SJCRH30 (cell line): Measurements from ENCODE around the gene TMF1. TPM values are rescaled to one million over a fixed set of nuclear protein-coding genes. Genes with fewer than 3 reads are reported as not detected.

ENCODE experiments used
- DNase-seq, 2 experiments: peaks; one replicate each; pipeline ENCODE4 v3.0.0-alpha.2; 2015 to 2020
- H3K27ac ChIP-seq: fragments of 250-450 bp; sonication (Bioruptor Pico); 2 replicates; pipeline ENCODE4 v1.5.1; 2020; ENCODE audit warnings: mild to moderate bottlenecking, moderate library complexity
- H3K27me3 ChIP-seq: fragments of 250-450 bp; sonication (Bioruptor Pico); 2 replicates; pipeline ENCODE4 v1.5.1; 2020; ENCODE audit warnings: mild to moderate bottlenecking, moderate library complexity
- H3K36me3 ChIP-seq: fragments of 250-450 bp; sonication (Bioruptor Pico); 2 replicates; pipeline ENCODE4 v1.5.1; 2020; ENCODE audit warnings: mild to moderate bottlenecking, moderate library complexity
- H3K4me1 ChIP-seq: fragments of 250-450 bp; sonication (Bioruptor Pico); 2 replicates; pipeline ENCODE4 v1.5.1; 2020; ENCODE audit warnings: mild to moderate bottlenecking, moderate library complexity
- H3K4me3 ChIP-seq: fragments of 250-450 bp; sonication (Bioruptor Pico); 2 replicates; pipeline ENCODE4 v1.5.1; 2020; ENCODE audit warnings: mild to moderate bottlenecking, moderate library complexity
- H3K9me3 ChIP-seq: fragments of 250-450 bp; sonication (Bioruptor Pico); replicated peaks from 2 replicates; pipeline ENCODE4 v1.5.1; 2020; ENCODE audit warnings: mild to moderate bottlenecking, moderate library complexity
- total RNA-seq: library from RNA; depleted of rRNA; stranded (reverse); fragments of >200 nt; shearing (Covaris generic); gene quantifications from 2 replicates; pipeline ENCODE4 v1.2.3, GENCODE V29; 2014

The TMF1 gene
- total RNA-seq, 1 experiment from 2014 or later, result 12.7 TPM

- Histone ChIP-seq H3K36me3 (no peaks in the 10 kb centered on the region), H3K4me3 (peak overlapping the region; percentile 78), H3K9me3 (no peaks in the 10 kb centered on the region), H3K4me1 (peaks cover 9% of the 10 kb centered on the region), H3K27ac (peak overlapping the region; percentile 59; the same call in 1 of the 2 replicates), H3K27me3 (no peaks in the 10 kb centered on the region)
- peak; percentile 79 to 86 for DNase-seq
These were observed 33.9 kb upstream of the TMF1 start for GRCh38 chr3:69085833-69086722.

DNA sequence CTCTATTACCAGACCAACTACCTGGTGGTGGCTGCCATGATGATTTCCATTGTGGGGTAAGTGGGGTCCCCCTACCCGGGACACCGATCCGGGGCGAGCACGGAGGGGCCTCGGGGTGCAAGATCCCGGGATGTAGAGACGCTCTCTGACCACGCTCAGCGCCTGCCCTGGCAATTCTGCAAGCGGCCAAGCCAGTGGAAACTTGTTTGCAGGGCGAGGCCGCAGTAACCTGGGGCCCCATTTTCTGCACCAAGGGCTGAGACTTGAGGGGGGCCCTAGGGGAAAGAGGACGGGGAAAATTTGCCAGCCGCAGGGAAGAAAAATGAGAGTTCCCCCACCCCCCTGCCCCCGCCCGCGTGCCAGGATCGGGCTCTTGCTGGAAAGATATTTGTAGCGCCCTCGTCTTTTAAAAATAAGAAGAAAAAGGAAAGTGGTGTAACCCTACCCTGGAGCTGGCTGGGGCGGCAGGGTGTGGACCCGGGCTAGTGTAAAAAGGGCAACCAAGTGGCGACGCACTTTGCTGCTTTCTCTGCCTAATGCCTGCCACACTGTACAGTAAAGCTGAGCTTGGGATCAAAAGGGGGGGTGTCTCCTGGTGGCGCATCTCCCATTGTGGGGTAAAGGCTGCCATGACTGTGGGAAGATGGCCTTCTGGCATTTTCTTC lies 33.2 kb upstream of the TMF1 start:
- H3K36me3 ChIP-seq, result no peaks in the 10 kb centered on the region
- no peaks in the 10 kb centered on the region for H3K27me3 ChIP-seq
- peak overlapping the region; percentile 59 for H3K27ac ChIP-seq
- peak; percentile 20 to 22 for DNase-seq
- H3K4me1 ChIP-seq, result peaks cover 14% of the 10 kb centered on the region
- no peaks in the 10 kb centered on the region for H3K9me3 ChIP-seq
- peak overlapping the region; percentile 78 for H3K4me3 ChIP-seq

- no peaks in the 10 kb centered on the region for H3K27me3 ChIP-seq
- no peaks in the 10 kb centered on the region for H3K9me3 ChIP-seq
- H3K27ac ChIP-seq, result peak within 1 kb of the TSS; percentile 59
- H3K36me3 ChIP-seq, result no peaks in the 10 kb centered on the region
- DNase-seq, result peak; percentile 88 to 90
- peaks cover 14% of the 10 kb centered on the region for H3K4me1 ChIP-seq
- H3K4me3 ChIP-seq, result peak within 1 kb of the TSS; percentile 78
These were observed 32.4 kb upstream of the TMF1 start, which contains the start of gene ARL6IP5 for GRCh38 chr3:69084326-69085167. Gene ARL6IP5 (plus strand): TSS chr3:69084937. CDS start chr3:69085048, 111 bp downstream.

- Histone ChIP-seq H3K27me3 (no peaks in the 10 kb centered on the region), H3K4me1 (peaks cover 14% of the 10 kb centered on the region), H3K4me3 (no peak overlapping the region), H3K36me3 (no peaks in the 10 kb centered on the region), H3K9me3 (no peaks in the 10 kb centered on the region), H3K27ac (no peak overlapping the region)
- DNase-seq, result peak; percentile 36 to 57
These were observed 30.7 kb upstream of the TMF1 start for GRCh38 chr3:69082805-69083204.

DNA sequence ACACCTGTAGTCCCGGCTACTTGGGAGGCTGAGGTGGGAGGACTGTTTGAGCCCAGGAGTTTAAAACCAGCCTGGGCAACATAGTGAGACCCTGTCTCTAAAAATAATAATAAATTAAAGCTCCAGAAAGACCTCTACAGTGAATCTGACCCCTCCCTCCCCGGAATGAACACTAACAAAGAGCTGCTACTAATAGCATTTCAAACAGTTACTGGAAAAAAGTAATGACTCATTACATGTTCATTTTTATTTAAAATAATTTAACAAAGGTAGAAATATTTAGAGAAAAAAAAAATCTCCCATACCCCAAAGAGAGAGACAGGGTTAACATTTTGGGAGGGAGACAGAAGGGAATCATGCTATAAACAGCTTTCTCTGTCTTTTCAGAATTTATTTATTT lies 30.2 kb upstream of the TMF1 start:
- H3K9me3 ChIP-seq, result no peaks in the 10 kb centered on the region
- DNase-seq, result no peak
- no peaks in the 10 kb centered on the region for H3K36me3 ChIP-seq
- H3K27ac ChIP-seq, result no peak overlapping the region
- H3K4me3 ChIP-seq, result no peak overlapping the region
- H3K27me3 ChIP-seq, result no peaks in the 10 kb centered on the region
- peaks cover 14% of the 10 kb centered on the region for H3K4me1 ChIP-seq

DNA sequence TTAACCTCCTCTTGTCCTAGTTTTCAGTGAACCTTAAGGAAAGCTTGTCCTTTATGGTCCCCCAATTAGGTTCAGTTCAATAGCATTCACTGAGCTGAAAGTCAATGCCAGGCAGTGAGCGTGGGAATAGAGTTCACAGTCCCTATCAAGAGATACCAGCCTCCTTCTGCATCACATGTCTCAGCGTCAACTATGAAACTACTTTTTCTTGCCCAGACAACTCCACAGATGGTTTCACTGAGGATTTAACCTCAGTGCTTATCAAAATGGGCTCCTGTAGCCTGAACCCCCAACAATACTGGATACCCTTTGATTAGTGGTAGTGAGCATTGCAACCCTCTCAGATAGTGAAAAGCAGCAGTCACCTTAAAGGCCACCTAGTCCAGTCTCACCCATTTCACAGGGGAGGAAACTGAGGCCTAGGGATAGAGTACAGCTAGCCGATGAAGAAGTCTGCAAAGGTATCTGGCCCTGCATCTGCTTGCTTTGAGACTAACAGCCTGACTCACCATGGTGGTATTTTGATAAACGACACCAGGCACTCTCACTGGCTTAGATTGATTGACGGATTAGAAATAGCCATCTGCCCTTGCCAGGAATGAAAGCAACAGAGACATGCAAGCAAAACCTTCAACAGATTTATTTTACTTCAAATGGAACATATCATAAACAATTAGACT lies 29.6 kb upstream of the TMF1 start:
- no peak overlapping the region for H3K4me3 ChIP-seq
- H3K4me1 ChIP-seq, result peaks cover 14% of the 10 kb centered on the region
- H3K36me3 ChIP-seq, result no peaks in the 10 kb centered on the region
- no peak overlapping the region for H3K27ac ChIP-seq
- DNase-seq, result peak in 1 of 2 experiments; percentile 9
- no peaks in the 10 kb centered on the region for H3K27me3 ChIP-seq
- no peaks in the 10 kb centered on the region for H3K9me3 ChIP-seq

GRCh38 chr3:69080233-69080920 lies 28.2 kb upstream of the TMF1 start, which contains the start of gene UBA3:
Gene UBA3 (minus strand): TSS chr3:69080365. CDS start chr3:69080353, 12 bp downstream.
- peaks cover 14% of the 10 kb centered on the region for H3K4me1 ChIP-seq
- peak within 1 kb of the TSS; percentile 61 for H3K27ac ChIP-seq
- peak; percentile 83 to 84 for DNase-seq
- H3K4me3 ChIP-seq, result peak within 1 kb of the TSS; percentile 73
- H3K27me3 ChIP-seq, result no peaks in the 10 kb centered on the region
- H3K36me3 ChIP-seq, result no peaks in the 10 kb centered on the region
- H3K9me3 ChIP-seq, result no peaks in the 10 kb centered on the region

DNA sequence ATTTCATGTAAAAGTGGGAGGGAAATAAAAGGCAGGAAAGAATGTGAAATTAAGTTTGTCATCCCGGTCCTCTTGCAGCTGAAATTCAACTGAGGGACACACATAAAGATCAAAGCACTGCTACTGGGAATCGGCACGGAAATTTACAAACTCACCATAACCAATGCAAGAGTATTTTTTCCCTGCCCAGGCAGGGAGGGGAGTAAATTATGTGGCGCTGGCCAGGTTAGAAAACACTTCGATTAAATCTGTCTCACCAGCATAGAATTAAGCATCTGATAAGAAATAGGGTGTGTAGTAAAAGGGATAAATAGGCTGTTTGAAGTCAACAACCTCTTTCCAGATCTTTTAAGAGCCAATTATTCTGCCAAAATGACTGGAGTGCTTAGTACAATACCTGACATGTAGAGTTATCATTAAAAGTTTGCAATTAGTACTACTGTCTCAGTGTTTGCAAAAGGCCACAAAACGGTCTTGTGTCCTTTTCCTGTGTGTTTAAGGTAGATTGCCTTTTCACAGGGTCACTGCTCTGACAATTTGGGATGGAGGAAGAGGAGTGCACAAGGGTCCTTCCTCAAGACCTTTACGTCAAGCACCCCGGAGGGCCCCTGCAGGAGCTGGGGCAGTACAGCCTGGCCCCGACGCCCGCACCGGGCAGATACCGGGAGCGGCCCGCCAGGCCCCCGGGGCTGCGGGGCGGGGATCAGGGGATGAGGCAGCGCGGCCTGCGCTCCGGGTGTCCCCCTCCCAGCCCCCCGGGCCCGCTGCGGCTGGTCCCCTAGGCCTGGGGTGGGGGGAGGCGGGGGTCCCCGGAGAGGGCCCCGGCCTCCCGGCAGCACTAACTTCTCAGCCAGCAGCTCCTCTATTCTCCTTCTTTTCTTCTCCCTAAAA lies 27.4 kb upstream of the TMF1 start:
- Histone ChIP-seq H3K4me3 (peak overlapping the region; percentile 73), H3K4me1 (peaks cover 14% of the 10 kb centered on the region), H3K36me3 (no peaks in the 10 kb centered on the region), H3K9me3 (no peaks in the 10 kb centered on the region), H3K27me3 (no peaks in the 10 kb centered on the region), H3K27ac (peak overlapping the region; percentile 61)
- DNase-seq, result peak; percentile 7 to 17

DNA sequence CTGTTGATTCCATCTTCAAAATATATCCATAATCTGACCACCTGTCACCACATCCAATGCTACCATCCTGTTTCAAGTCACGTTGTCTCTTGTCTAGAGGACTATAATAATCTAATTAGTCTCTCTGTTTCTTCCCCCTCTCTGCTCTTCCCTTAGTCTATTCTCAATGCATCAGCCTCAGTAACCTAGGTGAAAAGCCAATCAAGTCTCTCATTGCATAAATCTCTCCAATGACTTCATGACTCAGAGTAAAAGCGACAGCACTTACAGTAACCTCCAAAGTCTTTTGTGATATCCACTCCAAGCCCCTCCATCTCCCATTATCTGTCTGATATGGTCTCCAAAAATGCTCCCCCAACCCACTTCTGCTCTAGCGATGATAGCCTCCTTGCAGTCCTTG lies 20.8 kb upstream of the TMF1 start:
- Histone ChIP-seq H3K9me3 (no peaks in the 10 kb centered on the region), H3K27me3 (no peaks in the 10 kb centered on the region), H3K4me1 (no peaks in the 10 kb centered on the region), H3K27ac (no peak overlapping the region), H3K4me3 (no peak overlapping the region), H3K36me3 (peaks cover 4% of the 10 kb centered on the region; the same call in 1 of the 2 replicates)
- no peak for DNase-seq

DNA sequence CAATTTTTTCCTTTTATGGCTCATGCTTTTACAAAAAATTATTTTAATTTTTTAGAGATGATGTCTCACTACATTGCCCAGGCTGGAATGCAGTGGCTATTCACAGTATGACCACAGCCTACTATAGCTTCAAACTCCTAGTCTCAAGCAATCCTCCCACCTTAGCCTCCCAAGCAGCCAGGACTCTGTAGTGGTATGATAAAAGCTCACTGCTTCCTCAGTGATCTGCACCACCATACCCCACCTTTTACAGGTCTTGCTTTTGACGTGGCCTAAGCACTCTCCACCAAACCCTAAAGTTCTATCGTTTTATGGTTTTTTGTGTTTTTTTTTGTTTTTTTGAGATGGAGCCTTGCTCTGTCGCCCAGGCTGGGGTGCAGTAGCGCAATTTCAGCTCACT lies 14.0 kb upstream of the TMF1 start:
- Histone ChIP-seq H3K9me3 (no peaks in the 10 kb centered on the region), H3K4me1 (no peaks in the 10 kb centered on the region), H3K4me3 (no peak overlapping the region), H3K27ac (no peak overlapping the region), H3K36me3 (peaks cover 17% of the 10 kb centered on the region), H3K27me3 (no peaks in the 10 kb centered on the region)
- no peak for DNase-seq

GRCh38 chr3:69065318-69065964 lies 13.3 kb upstream of the TMF1 start:
- Histone ChIP-seq H3K27ac (no peak overlapping the region), H3K4me3 (no peak overlapping the region), H3K4me1 (no peaks in the 10 kb centered on the region), H3K27me3 (no peaks in the 10 kb centered on the region), H3K9me3 (no peaks in the 10 kb centered on the region), H3K36me3 (peaks cover 17% of the 10 kb centered on the region)
- no peak for DNase-seq

GRCh38 chr3:69063636-69064035 lies 11.5 kb upstream of the TMF1 start:
- H3K4me3 ChIP-seq, result no peak overlapping the region
- H3K27ac ChIP-seq, result no peak overlapping the region
- H3K27me3 ChIP-seq, result no peaks in the 10 kb centered on the region
- no peaks in the 10 kb centered on the region for H3K4me1 ChIP-seq
- peaks cover 17% of the 10 kb centered on the region for H3K36me3 ChIP-seq
- DNase-seq, result no peak
- no peaks in the 10 kb centered on the region for H3K9me3 ChIP-seq
